ENCODE data around the gene NDUFV2. TPM values are rescaled to one million over a fixed set of nuclear protein-coding genes. Genes with fewer than 3 reads are reported as not detected.

The NDUFV2 gene
- total RNA-seq, 1 experiment from 2014 or later, result 194 TPM

DNA sequence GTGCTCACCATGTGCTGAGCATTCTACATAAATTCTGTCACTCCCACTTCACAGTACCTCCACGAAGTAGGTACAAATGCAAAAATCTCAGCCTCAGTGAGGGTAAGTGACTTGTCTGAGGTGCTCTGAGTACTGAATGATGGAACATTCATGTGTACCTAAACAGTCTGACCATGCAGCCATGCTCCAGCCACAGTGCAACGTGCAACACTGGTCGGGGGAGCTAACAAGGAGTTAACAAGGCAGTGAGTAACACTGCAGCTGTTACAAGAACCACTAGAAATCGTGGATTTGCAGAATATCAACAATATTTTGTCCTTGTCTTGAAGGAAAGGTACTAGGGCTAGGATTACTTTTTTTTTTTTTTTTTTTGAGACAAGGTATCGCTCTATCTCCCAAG, 36.6 kb upstream of the NDUFV2 start:
- DNase-seq (ENCODE audit: low read depth, low spot score) (no peak), ATAC-seq (no peak)
- no peak overlapping the region for H3K4me3 ChIP-seq (replicated peaks in 1 of 2; ENCODE audit: low read depth in 1 of 2, low read length in 2 of 2)
- CTCF ChIA-PET, result interaction anchor here (1.5 kb wide), 1 partner anchor 8 kb away, joined by 8 read pairs; no protein-coding TSS in a partner anchor
- POLR2A ChIA-PET, result interaction anchor here (1.2 kb wide), 1 partner anchor 9 kb away, joined by 3 read pairs; no protein-coding TSS in a partner anchor
- TF ChIP-seq CEBPB (IDR thresholded peaks at IDR 0.05; ENCODE audit: low read depth) (no peak), ELF1 (IDR thresholded peaks at IDR 0.05; ENCODE audit: borderline replicate concordance, low read depth) (no peak)
- no peaks in the 10 kb centered on the region for H3K9me3 ChIP-seq (ENCODE audit: control insufficient read depth in 1 of 2, insufficient read depth in 1 of 2, low read depth in 1 of 2, low read length in 2 of 2)
- H4K20me1 ChIP-seq (ENCODE audit: insufficient read depth), result no peaks in the 10 kb centered on the region
- H2AFZ ChIP-seq (ENCODE audit: low read depth, low read length, poor library complexity, severe bottlenecking), result no peak overlapping the region
- no peak overlapping the region for H3K4me2 ChIP-seq (ENCODE audit: low read length)
- H3K79me2 ChIP-seq (ENCODE audit: insufficient read depth, low read length), result no peaks in the 10 kb centered on the region
- H3K27ac ChIP-seq (ENCODE audit: low read depth, low read length), result no peak overlapping the region
- H3K27me3 ChIP-seq (ENCODE audit: insufficient read depth, low read length), result no peaks in the 10 kb centered on the region
- RAD21 ChIA-PET (ENCODE audit: low non-redundant PET in 1 of 2, low total read pairs in 2 of 2, uncharacterized antibody in 2 of 2, unreplicated experiment in 2 of 2), result no interaction called here
- no TSS peak for BruUV-seq (replicated peaks)
- H3K36me3 ChIP-seq (ENCODE audit: control insufficient read depth in 1 of 2, insufficient read depth in 2 of 2, low read length in 2 of 2), result no peaks in the 10 kb centered on the region
- H3K4me1 ChIP-seq (ENCODE audit: control insufficient read depth in 1 of 2, insufficient read depth in 2 of 2, low read length in 2 of 2), result peaks cover 0 to 14% of the 10 kb centered on the region in 2 experiments; a peak in 2 of 4 replicates
- no peaks in the 10 kb centered on the region for H3K9me2 ChIP-seq (ENCODE audit: insufficient read depth)
- intact Hi-C loops (cut with micrococcal nuclease), result no loop called here
- H3K9ac ChIP-seq (ENCODE audit: low read length), result no peak overlapping the region

DNA sequence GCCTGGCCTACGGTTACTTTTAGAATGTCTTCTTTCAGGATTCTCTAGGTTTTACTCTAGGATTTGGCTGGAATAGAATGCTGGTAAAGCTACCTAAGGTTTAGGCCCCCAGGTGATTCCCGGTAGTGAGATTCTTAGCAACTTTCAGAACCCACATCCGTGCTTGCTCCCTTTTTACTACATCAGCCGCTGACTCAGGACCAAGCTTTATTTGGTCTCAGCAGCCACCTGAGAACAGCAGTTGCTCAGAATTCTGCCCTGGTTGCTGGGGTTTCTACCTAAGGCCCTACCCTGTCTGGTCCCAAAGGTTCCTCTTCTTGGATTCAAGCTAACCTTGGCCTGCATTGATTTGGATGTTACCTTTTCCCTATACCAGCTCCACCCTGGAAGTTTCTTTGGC, 36.1 kb upstream of the NDUFV2 start:
- H3K27me3 ChIP-seq (ENCODE audit: insufficient read depth, low read length), result no peaks in the 10 kb centered on the region
- H4K20me1 ChIP-seq (ENCODE audit: insufficient read depth), result no peaks in the 10 kb centered on the region
- no peak overlapping the region for H3K4me3 ChIP-seq (replicated peaks in 1 of 2; ENCODE audit: low read depth in 1 of 2, low read length in 2 of 2)
- ChIA-PET RAD21 (ENCODE audit: low non-redundant PET in 1 of 2, low total read pairs in 2 of 2, uncharacterized antibody in 2 of 2, unreplicated experiment in 2 of 2) (no interaction called here), CTCF (no interaction called here), POLR2A (no interaction called here)
- no peak for TF ChIP-seq SP1 (IDR thresholded peaks at IDR 0.05; ENCODE audit: low read depth)
- no peak for TF ChIP-seq FOSL1 (IDR thresholded peaks at IDR 0.05; ENCODE audit: low read depth)
- no peak for TF ChIP-seq RAD21 (IDR thresholded peaks at IDR 0.05; ENCODE audit: low read depth)
- no peak for TF ChIP-seq EZH2 (IDR thresholded peaks at IDR 0.05)
- no peaks in the 10 kb centered on the region for H3K9me2 ChIP-seq (ENCODE audit: insufficient read depth)
- no peak for DNase-seq (ENCODE audit: low read depth, low spot score)
- H3K27ac ChIP-seq (ENCODE audit: low read depth, low read length), result no peak overlapping the region
- no peaks in the 10 kb centered on the region for H3K9me3 ChIP-seq (ENCODE audit: control insufficient read depth in 1 of 2, insufficient read depth in 1 of 2, low read depth in 1 of 2, low read length in 2 of 2)
- intact Hi-C loops (cut with micrococcal nuclease), result no loop called here
- no peak overlapping the region for H2AFZ ChIP-seq (ENCODE audit: low read depth, low read length, poor library complexity, severe bottlenecking)
- no peak overlapping the region for H3K4me2 ChIP-seq (ENCODE audit: low read length)
- no peaks in the 10 kb centered on the region for H3K79me2 ChIP-seq (ENCODE audit: insufficient read depth, low read length)
- ATAC-seq, result no peak
- no TSS peak for BruUV-seq (replicated peaks)
- peaks cover 0 to 14% of the 10 kb centered on the region in 2 experiments; a peak in 2 of 4 replicates for H3K4me1 ChIP-seq (ENCODE audit: control insufficient read depth in 1 of 2, insufficient read depth in 2 of 2, low read length in 2 of 2)
- no peaks in the 10 kb centered on the region for H3K36me3 ChIP-seq (ENCODE audit: control insufficient read depth in 1 of 2, insufficient read depth in 2 of 2, low read length in 2 of 2)
- no peak overlapping the region for H3K9ac ChIP-seq (ENCODE audit: low read length)
